ENCODE measurements around the gene ATAT1.

The ATAT1 gene

GRCh38 chr6:30616811-30617564, 9.7 kb upstream of the ATAT1 start, which contains the start of gene PPP1R10:
Gene PPP1R10 (minus strand): TSS chr6:30617243. CDS start chr6:30609944, 7,299 bp downstream.
- Histone ChIP-seq H3F3A (ENCODE audit: insufficient read depth) (peaks cover 48% of the 10 kb centered on the region), H3K27me3 (ENCODE audit: low read length) (no peaks in the 10 kb centered on the region), H2AFZ (ENCODE audit: low read depth, low read length, severe bottlenecking) (peak within 1 kb of the TSS; percentile 5), H3K9ac (ENCODE audit: low read length) (peak within 1 kb of the TSS; percentile 93), H3K27ac (ENCODE audit: low read depth, low read length) (peak within 1 kb of the TSS; percentile 91), H3K79me2 (ENCODE audit: insufficient read depth, low read length) (peaks cover 51% of the 10 kb centered on the region), H3K9me2 (replicated peaks; ENCODE audit: insufficient read depth, low read length) (no peaks in the 10 kb centered on the region), H3K36me3 (ENCODE audit: low read length) (peaks cover 24% of the 10 kb centered on the region), H4K20me1 (ENCODE audit: low read depth, low read length) (no peaks in the 10 kb centered on the region), H3K9me3 (ENCODE audit: insufficient read depth, low read length) (no peaks in the 10 kb centered on the region), H3K4me3 (ENCODE audit: insufficient read depth, low read length, poor library complexity, severe bottlenecking) (peak within 1 kb of the TSS; percentile 91), H3K4me2 (ENCODE audit: low read depth, low read length, poor library complexity, severe bottlenecking) (peak within 1 kb of the TSS; percentile 88)
- no peak for TF ChIP-seq EZH2phosphoT487 (conservative IDR thresholded peaks at IDR 0.05; ENCODE audit: low read length)
- TF ChIP-seq CTCF (IDR thresholded peaks at IDR 0.05; ENCODE audit: insufficient read depth, low read length, poor library complexity, severe bottlenecking) = no peak

GRCh38 chr6:30617565-30618269, 9.0 kb upstream of the ATAT1 start, which contains the start of gene MRPS18B:
Gene MRPS18B (plus strand): TSS chr6:30617840. CDS start chr6:30617866, 26 bp downstream.
- Histone ChIP-seq H3K36me3 (ENCODE audit: low read length) (peaks cover 27% of the 10 kb centered on the region), H3K9me2 (replicated peaks; ENCODE audit: insufficient read depth, low read length) (no peaks in the 10 kb centered on the region), H2AFZ (ENCODE audit: low read depth, low read length, severe bottlenecking) (peak within 1 kb of the TSS; percentile 5), H3K4me2 (ENCODE audit: low read depth, low read length, poor library complexity, severe bottlenecking) (peak within 1 kb of the TSS; percentile 88), H3F3A (ENCODE audit: insufficient read depth) (peaks cover 43% of the 10 kb centered on the region), H3K9ac (ENCODE audit: low read length) (peak within 1 kb of the TSS; percentile 93), H4K20me1 (ENCODE audit: low read depth, low read length) (no peaks in the 10 kb centered on the region), H3K4me3 (ENCODE audit: insufficient read depth, low read length, poor library complexity, severe bottlenecking) (peak within 1 kb of the TSS; percentile 91), H3K9me3 (ENCODE audit: insufficient read depth, low read length) (no peaks in the 10 kb centered on the region), H3K27ac (ENCODE audit: low read depth, low read length) (peak within 1 kb of the TSS; percentile 91), H3K27me3 (ENCODE audit: low read length) (no peaks in the 10 kb centered on the region), H3K79me2 (ENCODE audit: insufficient read depth, low read length) (peaks cover 47% of the 10 kb centered on the region)
- TF ChIP-seq CTCF (IDR thresholded peaks at IDR 0.05; ENCODE audit: insufficient read depth, low read length, poor library complexity, severe bottlenecking) (no peak), EZH2phosphoT487 (conservative IDR thresholded peaks at IDR 0.05; ENCODE audit: low read length) (no peak)

GRCh38 chr6:30618270-30618797, 8.3 kb upstream of the ATAT1 start:
- Histone ChIP-seq H3K9me2 (replicated peaks; ENCODE audit: insufficient read depth, low read length) (no peaks in the 10 kb centered on the region), H3K9me3 (ENCODE audit: insufficient read depth, low read length) (no peaks in the 10 kb centered on the region), H3K4me3 (ENCODE audit: insufficient read depth, low read length, poor library complexity, severe bottlenecking) (peak overlapping the region; percentile 75), H3K9ac (ENCODE audit: low read length) (peak overlapping the region; percentile 93), H3K79me2 (ENCODE audit: insufficient read depth, low read length) (peaks cover 47% of the 10 kb centered on the region), H3F3A (ENCODE audit: insufficient read depth) (peaks cover 40% of the 10 kb centered on the region), H4K20me1 (ENCODE audit: low read depth, low read length) (no peaks in the 10 kb centered on the region), H2AFZ (ENCODE audit: low read depth, low read length, severe bottlenecking) (peak overlapping the region; percentile 5), H3K36me3 (ENCODE audit: low read length) (peaks cover 31% of the 10 kb centered on the region), H3K27ac (ENCODE audit: low read depth, low read length) (peak overlapping the region; percentile 85), H3K4me2 (ENCODE audit: low read depth, low read length, poor library complexity, severe bottlenecking) (peak overlapping the region; percentile 86), H3K27me3 (ENCODE audit: low read length) (no peaks in the 10 kb centered on the region)
- TF ChIP-seq EZH2phosphoT487 (conservative IDR thresholded peaks at IDR 0.05; ENCODE audit: low read length) (no peak), CTCF (IDR thresholded peaks at IDR 0.05; ENCODE audit: insufficient read depth, low read length, poor library complexity, severe bottlenecking) (no peak)

Data from SU-DHL-6 (cell line).